A549 (cell line): Measurements from ENCODE around the gene CASK. TPM values are rescaled to one million over a fixed set of nuclear protein-coding genes. Genes with fewer than 3 reads are reported as not detected.

Source experiments
- ATAC-seq, 2 experiments: fragments of 200-7000 bp in 1 of 2; fragments of >200 bp in 1 of 2; cut with Nextera tagmentation in 1 of 2; cut with Tn5 transposase in 1 of 2; 3 replicates each; pipeline versions ENCODE4 v1.8.0 to v1.9.1; 2018 to 2020; ENCODE audit warnings: mild to moderate bottlenecking in 1 of 2, moderate library complexity in 1 of 2
- CTCF ChIA-PET: fragments of 300-600 bp; sonication (Branson Sonifier 250); formaldehyde crosslinking; extraction: SDS; loops from one replicate; lab custom pipeline; 2021; ENCODE audit warnings: antibody characterized with exemption, inconsistent platforms; lab: Yijun Ruan, JAX
- POLR2A ChIA-PET: fragments of 350-600 bp; formaldehyde crosslinking; extraction: SDS; loops from one replicate; lab custom pipeline; 2021; ENCODE audit warnings: antibody characterized with exemption, inconsistent platforms; lab: Yijun Ruan, JAX
- DNase-seq, 2 experiments: peaks; one replicate each; pipeline versions ENCODE4 v3.0.0 to v3.0.0-alpha.2; 2011 to 2016; ENCODE audit warnings: low read depth in 1 of 2, low spot score in 1 of 2
- FAIRE-seq: peaks from 2 replicates; lab custom pipeline; 2011; peaks lifted over from hg19 to GRCh38; lab: Jason Lieb, UNC
- H3K27ac ChIP-seq, 2 experiments: fragments of >200 bp; sonication (Bioruptor Twin); formaldehyde crosslinking; 3 replicates each; pipeline ENCODE4 v1.5.1; 2016 to 2017
- H3K4me1 ChIP-seq: fragments of >200 bp; sonication (Bioruptor Twin); formaldehyde crosslinking; 3 replicates; pipeline ENCODE4 v1.6.1; 2016
- H3K4me2 ChIP-seq: fragments of >200 bp; sonication (Bioruptor Twin); formaldehyde crosslinking; 3 replicates; pipeline ENCODE4 v1.6.1; 2016
- H3K4me3 ChIP-seq: fragments of >200 bp; sonication (Bioruptor Twin); formaldehyde crosslinking; 3 replicates; pipeline ENCODE4 v1.5.1; 2016
- H3K9me3 ChIP-seq: fragments of >200 bp; sonication (Bioruptor Twin); formaldehyde crosslinking; 3 replicates; pipeline ENCODE4 v1.6.1; 2016
- CBX8 ChIP-seq: fragments of 200-600 bp; sonication (generic); IDR thresholded peaks from 2 replicates; pipeline ENCODE4 v1.6.1; 2016
- CHD2 ChIP-seq: fragments of 150-350 bp; IDR thresholded peaks from 2 replicates; pipeline ENCODE4 v1.6.1; 2014; ENCODE audit warnings: low read length; ENCODE audit not compliant: partially characterized antibody
- CTCF ChIP-seq: fragments of >200 bp; sonication (Bioruptor Twin); formaldehyde crosslinking; IDR thresholded peaks from 3 replicates; pipeline ENCODE4 v1.5.1; 2016
- E2F6 ChIP-seq: IDR thresholded peaks from 2 replicates; pipeline ENCODE4 v1.6.1; 2012; ENCODE audit warnings: low read depth, borderline replicate concordance
- EHF ChIP-seq: fragments of 250-450 bp; sonication (Bioruptor Pico); IDR thresholded peaks from 2 replicates; pipeline ENCODE4 v1.5.0; 2020; ENCODE audit warnings: mild to moderate bottlenecking
- EHMT2 ChIP-seq: fragments of 200-600 bp; sonication (generic); IDR thresholded peaks from 2 replicates; pipeline ENCODE4 v1.6.1; 2016; ENCODE audit warnings: antibody characterized with exemption, low read depth, mild to moderate bottlenecking, moderate library complexity
- EP300 ChIP-seq, 2 experiments: fragments of >200 bp; sonication (Bioruptor Twin); formaldehyde crosslinking; IDR thresholded peaks; 2 replicates in 1 of 2; 3 replicates in 1 of 2; pipeline ENCODE4 v1.6.1; 2016 to 2017
- GATA3 ChIP-seq: IDR thresholded peaks from 2 replicates; pipeline ENCODE4 v1.6.1; 2012; ENCODE audit warnings: borderline replicate concordance
- HDAC2 ChIP-seq: fragments of 200-600 bp; sonication (generic); IDR thresholded peaks from 2 replicates; pipeline ENCODE4 v1.6.1; 2016
- KDM5A ChIP-seq: fragments of 200-600 bp; sonication (generic); IDR thresholded peaks from 2 replicates; pipeline ENCODE4 v1.6.1; 2016; ENCODE audit warnings: antibody characterized with exemption, mild to moderate bottlenecking
- MAFK ChIP-seq: fragments of 450-650 bp; IDR thresholded peaks from 2 replicates; pipeline ENCODE4 v1.6.1; 2014; ENCODE audit not compliant: partially characterized antibody
- MAZ ChIP-seq: fragments of 150-350 bp; IDR thresholded peaks from 2 replicates; pipeline ENCODE4 v1.6.1; 2014; ENCODE audit warnings: antibody characterized with exemption, low read depth, low read length, borderline replicate concordance
- MYC ChIP-seq: IDR thresholded peaks from 2 replicates; pipeline ENCODE4 v1.6.1; 2012; ENCODE audit warnings: mild to moderate bottlenecking, inconsistent platforms, low read length, improper control_type of control experiment, borderline replicate concordance
- NFE2L2 ChIP-seq: fragments of 150-350 bp; conservative IDR thresholded peaks from 2 replicates; pipeline ENCODE4 v1.6.1; 2014; ENCODE audit warnings: low read length
- PBX3 ChIP-seq: IDR thresholded peaks from 2 replicates; pipeline ENCODE4 v1.6.1; 2012
- RAD21 ChIP-seq, 2 experiments: fragments of >200 bp in 1 of 2; sonication (Bioruptor Twin) in 1 of 2; formaldehyde crosslinking in 1 of 2; IDR thresholded peaks in 1 of 2; conservative IDR thresholded peaks in 1 of 2; 2 replicates in 1 of 2; 3 replicates in 1 of 2; pipeline ENCODE4 v1.6.1; 2012 to 2018; ENCODE audit warnings: inconsistent platforms in 1 of 2
- RARB ChIP-seq: fragments of 250-450 bp; sonication (Bioruptor Pico); IDR thresholded peaks from 2 replicates; pipeline ENCODE4 v1.8.0; 2021; ENCODE audit warnings: mild to moderate bottlenecking, moderate library complexity
- SMC3 ChIP-seq: fragments of >200 bp; sonication (Bioruptor Twin); formaldehyde crosslinking; IDR thresholded peaks from 3 replicates; pipeline ENCODE4 v1.6.1; 2018; ENCODE audit warnings: inconsistent platforms
- ZC3H11A ChIP-seq: fragments of 450-650 bp; IDR thresholded peaks from 2 replicates; pipeline ENCODE4 v1.6.1; 2014; ENCODE audit warnings: antibody characterized with exemption, mild to moderate bottlenecking
- ZSCAN20 ChIP-seq: fragments of 250-450 bp; sonication (Bioruptor Pico); IDR thresholded peaks from 2 replicates; pipeline ENCODE4 v1.8.0; 2022; ENCODE audit warnings: mild to moderate bottlenecking, moderate library complexity
- WGBS: methylation state at CpG from one replicate; pipeline ENCODE4 v1.1.6; 2017; ENCODE audit errors: missing lambda C conversion rate; 5-methylcytosine and 5-hydroxymethylcytosine counted together
- polyA plus RNA-seq, 4 experiments: library from polyadenylated mRNA; depleted of rRNA in 3 of 4; stranded (reverse); fragments of >200 nt; fragmentation: RNase III in 1 of 4; extraction: RNeasy Plus Mini Kit Qiagen cat#74134 plus additional on column Dnase treatment in 1 of 4; gene quantifications; 2 replicates in 3 of 4; 3 replicates in 1 of 4; pipeline ENCODE4 v1.2.3, GENCODE V29; 2011 to 2017

CASK gene
- polyA plus RNA-seq, 2 of the 4 experiments (the other 2 are of a cell fraction), result 23.3 to 57.6 TPM

- Histone ChIP-seq H3K4me2 (no peak overlapping the region), H3K9me3 (no peaks in the 10 kb centered on the region), H3K27ac (no peak overlapping the region), H3K4me1 (peaks cover 4% of the 10 kb centered on the region; the same call in 1 of the 3 replicates), H3K4me3 (no peak overlapping the region)
- DNase-seq (no peak), FAIRE-seq (no peak), ATAC-seq (no peak)
- WGBS, result 87% methylated on average over 2 of the region's 2 CpGs
- CTCF ChIA-PET, result interaction anchor here (0.8 to 1.4 kb wide), 3 partner anchors 8 to 730 kb away, joined by 3 to 5 read pairs (median 3); no protein-coding TSS in a partner anchor
- TF ChIP-seq NFE2L2 (no peak), E2F6 (no peak)
- POLR2A ChIA-PET, result no interaction called here
Observed at GRCh38 chrX:41789374-41789773, 134.0 kb downstream of the CASK start.

GRCh38 chrX:41785685-41786084, 137.7 kb downstream of the CASK start:
- CTCF ChIA-PET, result interaction anchor here (1.2 kb wide), 3 partner anchors 11 to 14 kb away, joined by 3 to 4 read pairs (median 4); no protein-coding TSS in a partner anchor
- no peak for ATAC-seq

GRCh38 chrX:41781500-41781899, 141.9 kb downstream of the CASK start:
- ATAC-seq (peak; percentile 71 to 72; a peak in 3 of 6 replicates), DNase-seq (peak; percentile 31 to 53), FAIRE-seq (peak; percentile 98)
- H3K4me3 ChIP-seq, result no peak overlapping the region
- H3K9me3 ChIP-seq, result no peaks in the 10 kb centered on the region
- H3K27ac ChIP-seq, result no peak overlapping the region
- WGBS, result 6% methylated on average over 2 of the region's 2 CpGs
- peaks cover 25% of the 10 kb centered on the region for H3K4me1 ChIP-seq
- no peak overlapping the region for H3K4me2 ChIP-seq
- CTCF ChIA-PET, result interaction anchor here (0.8 to 1.5 kb wide), 10 partner anchors 8 to 1776 kb away, joined by 3 to 7 read pairs (median 3); no protein-coding TSS in a partner anchor
- TF ChIP-seq GATA3 (no peak), RAD21 (conservative IDR thresholded peaks at IDR 0.05 in 1 of 2, IDR thresholded peaks at IDR 0.05 in 1 of 2) (peak; percentile 76 to 78), SMC3 (peak; percentile 37; the same call in 2 of the 3 replicates), CTCF (peak; percentile 75), MYC (no peak), HDAC2 (no peak), MAZ (no peak), EHF (CRISPR knock-in tag) (no peak)
- POLR2A ChIA-PET, result no interaction called here

More at GRCh38 chrX:41785685-41786084, 137.7 kb downstream of the CASK start:
- 43% methylated on average over 2 of the region's 2 CpGs for WGBS
- DNase-seq (no peak), FAIRE-seq (no peak)
- H3K9me3 ChIP-seq, result no peaks in the 10 kb centered on the region
- no peak overlapping the region for H3K27ac ChIP-seq
- no peak overlapping the region for H3K4me3 ChIP-seq
- POLR2A ChIA-PET, result no interaction called here
- TF ChIP-seq KDM5A (no peak), PBX3 (no peak), E2F6 (no peak), RARB (CRISPR knock-in tag) (no peak), EHMT2 (no peak), ZSCAN20 (CRISPR knock-in tag) (no peak), MAFK (no peak), ZC3H11A (no peak), EP300 (IDR thresholded peaks at IDR 0.05) (no peak), CBX8 (no peak), CHD2 (no peak)
- no peak overlapping the region for H3K4me2 ChIP-seq
- peaks cover 4% of the 10 kb centered on the region; the same call in 1 of the 3 replicates for H3K4me1 ChIP-seq
